Stimulated activated naive CD8-positive, alpha-beta T cell treated with anti-CD3 and anti-CD28 coated beads, Interleukin-15, amount 100 ng/mL, for 72 hours (primary cell): ENCODE data around the gene DCTN3.
A peak's percentile ranks its signal among the peaks of the same experiment; 100 is the strongest.

Experiments
- ATAC-seq: fragments of 150-1000 bp; cut with Tn5 transposase; 2 replicates; pipeline ENCODE4 v1.10.0; 2021; ENCODE audit warnings: mild to moderate bottlenecking, moderate library complexity
- DNase-seq, 2 donors: peaks; one replicate each; pipeline ENCODE4 v3.0.0; 2021 to 2022
- H3K27ac Mint-ChIP-seq, 2 donors: one replicate each; pipeline ENCODE4 v1.8.0; 2022; ENCODE audit warnings: mild to moderate bottlenecking in 2 of 2, mixed read lengths in 2 of 2, moderate library complexity in 2 of 2
- H3K27me3 Mint-ChIP-seq: one replicate; pipeline ENCODE4 v1.8.0; 2022; ENCODE audit warnings: mixed read lengths
- H3K4me1 Mint-ChIP-seq: one replicate; pipeline ENCODE4 v1.8.0; 2022; ENCODE audit warnings: mild to moderate bottlenecking, mixed read lengths
- H3K4me3 Mint-ChIP-seq, 2 donors: one replicate each; pipeline ENCODE4 v1.8.0; 2022; ENCODE audit warnings: mild to moderate bottlenecking in 2 of 2, mixed read lengths in 2 of 2, moderate library complexity in 1 of 2
- H3K9me3 Mint-ChIP-seq, 2 donors: one replicate each; pipeline ENCODE4 v1.8.0; 2022; ENCODE audit warnings: mixed read lengths in 2 of 2

The DCTN3 gene

GRCh38 chr9:34620061-34620994, at the start of gene DCTN3:
DCTN3 (minus strand) TSS chr9:34620495; CDS start chr9:34620464, 31 bp downstream.
- peaks cover 40% of the 10 kb centered on the region for H3K27me3 Mint-ChIP-seq
- ATAC-seq = peak; percentile 97
- peak within 1 kb of the TSS; percentile 93 to 96 for H3K27ac Mint-ChIP-seq
- DNase-seq = peak; percentile 85 to 93
- H3K9me3 Mint-ChIP-seq = no peaks in the 10 kb centered on the region
- peaks cover 35% of the 10 kb centered on the region for H3K4me1 Mint-ChIP-seq
- peak within 1 kb of the TSS; percentile 90 to 98 for H3K4me3 Mint-ChIP-seq

GRCh38 chr9:34665381-34666250, 45.3 kb upstream of the DCTN3 start:
- Mint-ChIP-seq H3K4me3 (peak overlapping the region; percentile 85 to 90), H3K4me1 (peaks cover 48% of the 10 kb centered on the region)

GRCh38 chr9:34665067-34665380, 44.7 kb upstream of the DCTN3 start:
- no peaks in the 10 kb centered on the region for H3K27me3 Mint-ChIP-seq
- DNase-seq = no peak

More at GRCh38 chr9:34665381-34666250, 45.3 kb upstream of the DCTN3 start:
- no peaks in the 10 kb centered on the region for H3K27me3 Mint-ChIP-seq
- DNase-seq (peak; percentile 80 to 88), ATAC-seq (peak; percentile 84)
- peaks cover 6 to 13% of the 10 kb centered on the region in 2 donors for H3K9me3 Mint-ChIP-seq
- H3K27ac Mint-ChIP-seq = peak overlapping the region; percentile 86 to 89

GRCh38 chr9:34664281-34665066, 44.2 kb upstream of the DCTN3 start:
- no peaks in the 10 kb centered on the region for H3K27me3 Mint-ChIP-seq
- H3K4me1 Mint-ChIP-seq = peaks cover 48% of the 10 kb centered on the region
- H3K27ac Mint-ChIP-seq = peak overlapping the region in 1 of 2 donors; percentile 68
- peak overlapping the region; percentile 85 to 90 for H3K4me3 Mint-ChIP-seq
- peak; percentile 72 for ATAC-seq
- H3K9me3 Mint-ChIP-seq = peaks cover 5 to 7% of the 10 kb centered on the region in 2 donors
- peak; percentile 73 for DNase-seq

More at GRCh38 chr9:34665067-34665380, 44.7 kb upstream of the DCTN3 start:
- Mint-ChIP-seq H3K4me1 (peaks cover 48% of the 10 kb centered on the region), H3K27ac (no peak overlapping the region), H3K4me3 (peak overlapping the region; percentile 85 to 90), H3K9me3 (peaks cover 6 to 12% of the 10 kb centered on the region in 2 donors)
- ATAC-seq = no peak

- peaks cover 48% of the 10 kb centered on the region for H3K4me1 Mint-ChIP-seq
- no peak for ATAC-seq
- no peak overlapping the region for H3K27ac Mint-ChIP-seq
- no peak for DNase-seq
- H3K9me3 Mint-ChIP-seq = no peaks in the 10 kb centered on the region
- no peak overlapping the region for H3K4me3 Mint-ChIP-seq
- H3K27me3 Mint-ChIP-seq = no peaks in the 10 kb centered on the region
Measured at GRCh38 chr9:34663303-34663605, 43.0 kb upstream of the DCTN3 start.

GRCh38 chr9:34662526-34663302, 42.4 kb upstream of the DCTN3 start, which contains the start of gene CCL27:
CCL27 (minus strand) TSS chr9:34662657; CDS start chr9:34662633, 24 bp downstream.
- H3K27me3 Mint-ChIP-seq = no peaks in the 10 kb centered on the region
- peaks cover 48% of the 10 kb centered on the region for H3K4me1 Mint-ChIP-seq
- H3K4me3 Mint-ChIP-seq = peak within 1 kb of the TSS in 1 of 2 donors; percentile 15
- H3K9me3 Mint-ChIP-seq = no peaks in the 10 kb centered on the region
- ATAC-seq (no peak), DNase-seq (no peak)
- H3K27ac Mint-ChIP-seq = peak within 1 kb of the TSS in 1 of 2 donors; percentile 30

GRCh38 chr9:34659592-34660253, 39.4 kb upstream of the DCTN3 start:
- no peak for DNase-seq
- no peaks in the 10 kb centered on the region for H3K27me3 Mint-ChIP-seq
- ATAC-seq = no peak

GRCh38 chr9:34658461-34658860, 38.2 kb upstream of the DCTN3 start:
- DNase-seq (no peak), ATAC-seq (no peak)
- Mint-ChIP-seq H3K27me3 (no peaks in the 10 kb centered on the region), H3K4me1 (peaks cover 16% of the 10 kb centered on the region), H3K27ac (no peak overlapping the region), H3K4me3 (no peak overlapping the region), H3K9me3 (no peaks in the 10 kb centered on the region)

More at GRCh38 chr9:34659592-34660253, 39.4 kb upstream of the DCTN3 start:
- H3K27ac Mint-ChIP-seq = no peak overlapping the region
- H3K4me1 Mint-ChIP-seq = peaks cover 29% of the 10 kb centered on the region
- H3K4me3 Mint-ChIP-seq = no peak overlapping the region
- H3K9me3 Mint-ChIP-seq = no peaks in the 10 kb centered on the region

GRCh38 chr9:34656992-34657391, 36.7 kb upstream of the DCTN3 start:
- Mint-ChIP-seq H3K27ac (peak overlapping the region in 1 of 2 donors; percentile 88), H3K4me1 (peaks cover 15% of the 10 kb centered on the region), H3K9me3 (no peaks in the 10 kb centered on the region), H3K4me3 (no peak overlapping the region), H3K27me3 (no peaks in the 10 kb centered on the region)
- ATAC-seq (no peak), DNase-seq (no peak)

- Mint-ChIP-seq H3K27me3 (no peaks in the 10 kb centered on the region), H3K4me1 (peaks cover 20% of the 10 kb centered on the region), H3K27ac (peak overlapping the region in 1 of 2 donors; percentile 64), H3K4me3 (no peak overlapping the region), H3K9me3 (no peaks in the 10 kb centered on the region)
- DNase-seq (no peak), ATAC-seq (no peak)
Measured at GRCh38 chr9:34655394-34655793, 35.1 kb upstream of the DCTN3 start.

- ATAC-seq = peak; percentile 11
- H3K9me3 Mint-ChIP-seq = no peaks in the 10 kb centered on the region
- peaks cover 23% of the 10 kb centered on the region for H3K4me1 Mint-ChIP-seq
- H3K4me3 Mint-ChIP-seq = no peak overlapping the region
- no peak for DNase-seq
- H3K27ac Mint-ChIP-seq = no peak overlapping the region
- H3K27me3 Mint-ChIP-seq = no peaks in the 10 kb centered on the region
Measured at GRCh38 chr9:34654323-34655051, 34.2 kb upstream of the DCTN3 start.

GRCh38 chr9:34653151-34654072, 33.1 kb upstream of the DCTN3 start:
- ATAC-seq (no peak), DNase-seq (no peak)
- Mint-ChIP-seq H3K9me3 (no peaks in the 10 kb centered on the region), H3K27ac (no peak overlapping the region), H3K4me1 (peaks cover 34% of the 10 kb centered on the region), H3K4me3 (no peak overlapping the region), H3K27me3 (no peaks in the 10 kb centered on the region)

- Mint-ChIP-seq H3K4me1 (peaks cover 42% of the 10 kb centered on the region), H3K4me3 (peak overlapping the region in 1 of 2 donors; percentile 2), H3K9me3 (no peaks in the 10 kb centered on the region), H3K27ac (no peak overlapping the region), H3K27me3 (no peaks in the 10 kb centered on the region)
- no peak for DNase-seq
- ATAC-seq = no peak
Measured at GRCh38 chr9:34652602-34653000, 32.3 kb upstream of the DCTN3 start.
